ENCODE data around the gene NOVA1.

The NOVA1 gene

GRCh38 chr14:26443654-26444053 is 154.2 kb downstream of the NOVA1 start:
- Mint-ChIP-seq H3K9me3 (peaks cover 13% of the 10 kb centered on the region), H3K4me3 (no peak overlapping the region), H3K27me3 (no peaks in the 10 kb centered on the region), H3K4me1 (ENCODE audit: low read depth) (no peaks in the 10 kb centered on the region), H3K36me3 (ENCODE audit: low read depth) (no peaks in the 10 kb centered on the region), H3K27ac (no peak overlapping the region)

GRCh38 chr14:26429205-26429604 is 168.6 kb downstream of the NOVA1 start:
- H3K9me3 Mint-ChIP-seq = peaks cover 7% of the 10 kb centered on the region
- no peak overlapping the region for H3K4me3 Mint-ChIP-seq
- H3K27ac Mint-ChIP-seq = no peak overlapping the region
- no peaks in the 10 kb centered on the region for H3K27me3 Mint-ChIP-seq
- H3K4me1 Mint-ChIP-seq (ENCODE audit: low read depth) = no peaks in the 10 kb centered on the region
- no peaks in the 10 kb centered on the region for H3K36me3 Mint-ChIP-seq (ENCODE audit: low read depth)

- Mint-ChIP-seq H3K27ac (no peak overlapping the region), H3K27me3 (no peaks in the 10 kb centered on the region), H3K4me1 (ENCODE audit: low read depth) (no peaks in the 10 kb centered on the region), H3K9me3 (peaks cover 7% of the 10 kb centered on the region), H3K4me3 (no peak overlapping the region), H3K36me3 (ENCODE audit: low read depth) (no peaks in the 10 kb centered on the region)
Measured at GRCh38 chr14:26427097-26427496, 170.7 kb downstream of the NOVA1 start.

- no peaks in the 10 kb centered on the region for H3K4me1 Mint-ChIP-seq (ENCODE audit: low read depth)
- H3K4me3 Mint-ChIP-seq = no peak overlapping the region
- no peaks in the 10 kb centered on the region for H3K36me3 Mint-ChIP-seq (ENCODE audit: low read depth)
- no peak overlapping the region for H3K27ac Mint-ChIP-seq
- H3K27me3 Mint-ChIP-seq = no peaks in the 10 kb centered on the region
- no peaks in the 10 kb centered on the region for H3K9me3 Mint-ChIP-seq
Measured at GRCh38 chr14:26424537-26424936, 173.3 kb downstream of the NOVA1 start.

- Mint-ChIP-seq H3K27ac (no peak overlapping the region), H3K9me3 (peaks cover 8% of the 10 kb centered on the region), H3K36me3 (ENCODE audit: low read depth) (no peaks in the 10 kb centered on the region), H3K4me1 (ENCODE audit: low read depth) (no peaks in the 10 kb centered on the region), H3K4me3 (no peak overlapping the region), H3K27me3 (no peaks in the 10 kb centered on the region)
Measured at GRCh38 chr14:26415618-26416123, 182.2 kb downstream of the NOVA1 start.

GRCh38 chr14:26414926-26415325 is 182.9 kb downstream of the NOVA1 start:
- H3K36me3 Mint-ChIP-seq (ENCODE audit: low read depth) = no peaks in the 10 kb centered on the region
- H3K27ac Mint-ChIP-seq = no peak overlapping the region
- no peak overlapping the region for H3K4me3 Mint-ChIP-seq
- H3K27me3 Mint-ChIP-seq = no peaks in the 10 kb centered on the region
- H3K4me1 Mint-ChIP-seq (ENCODE audit: low read depth) = no peaks in the 10 kb centered on the region
- H3K9me3 Mint-ChIP-seq = peaks cover 8% of the 10 kb centered on the region

GRCh38 chr14:26414103-26414502 is 183.7 kb downstream of the NOVA1 start:
- Mint-ChIP-seq H3K36me3 (ENCODE audit: low read depth) (no peaks in the 10 kb centered on the region), H3K4me3 (no peak overlapping the region), H3K27ac (no peak overlapping the region), H3K4me1 (ENCODE audit: low read depth) (no peaks in the 10 kb centered on the region), H3K27me3 (no peaks in the 10 kb centered on the region), H3K9me3 (peaks cover 8% of the 10 kb centered on the region)

- no peaks in the 10 kb centered on the region for H3K27me3 Mint-ChIP-seq
- peaks cover 8% of the 10 kb centered on the region for H3K9me3 Mint-ChIP-seq
- H3K4me3 Mint-ChIP-seq = no peak overlapping the region
Measured at GRCh38 chr14:26412421-26412820, 185.4 kb downstream of the NOVA1 start.

GRCh38 chr14:26410189-26410685 is 187.6 kb downstream of the NOVA1 start:
- Mint-ChIP-seq H3K4me1 (ENCODE audit: low read depth) (no peaks in the 10 kb centered on the region), H3K27ac (no peak overlapping the region), H3K36me3 (ENCODE audit: low read depth) (no peaks in the 10 kb centered on the region), H3K27me3 (no peaks in the 10 kb centered on the region), H3K9me3 (no peaks in the 10 kb centered on the region), H3K4me3 (no peak overlapping the region)

More at GRCh38 chr14:26412421-26412820, 185.4 kb downstream of the NOVA1 start:
- Mint-ChIP-seq H3K4me1 (ENCODE audit: low read depth) (no peaks in the 10 kb centered on the region), H3K27ac (no peak overlapping the region), H3K36me3 (ENCODE audit: low read depth) (no peaks in the 10 kb centered on the region)

- Mint-ChIP-seq H3K9me3 (peaks cover 11% of the 10 kb centered on the region), H3K4me3 (no peak overlapping the region), H3K27ac (no peak overlapping the region), H3K4me1 (ENCODE audit: low read depth) (no peaks in the 10 kb centered on the region), H3K36me3 (ENCODE audit: low read depth) (no peaks in the 10 kb centered on the region), H3K27me3 (no peaks in the 10 kb centered on the region)
Measured at GRCh38 chr14:26404927-26405326, 192.9 kb downstream of the NOVA1 start.

- Mint-ChIP-seq H3K4me1 (ENCODE audit: low read depth) (no peaks in the 10 kb centered on the region), H3K27me3 (no peaks in the 10 kb centered on the region), H3K9me3 (peaks cover 11% of the 10 kb centered on the region), H3K27ac (no peak overlapping the region), H3K4me3 (no peak overlapping the region), H3K36me3 (ENCODE audit: low read depth) (no peaks in the 10 kb centered on the region)
Measured at GRCh38 chr14:26403760-26404159, 194.1 kb downstream of the NOVA1 start.

GRCh38 chr14:26402126-26402525 is 195.7 kb downstream of the NOVA1 start:
- Mint-ChIP-seq H3K4me3 (no peak overlapping the region), H3K27ac (no peak overlapping the region), H3K27me3 (no peaks in the 10 kb centered on the region), H3K9me3 (peaks cover 11% of the 10 kb centered on the region), H3K36me3 (ENCODE audit: low read depth) (no peaks in the 10 kb centered on the region), H3K4me1 (ENCODE audit: low read depth) (no peaks in the 10 kb centered on the region)

- Mint-ChIP-seq H3K4me1 (ENCODE audit: low read depth) (no peaks in the 10 kb centered on the region), H3K4me3 (no peak overlapping the region), H3K27ac (no peak overlapping the region), H3K9me3 (peaks cover 11% of the 10 kb centered on the region), H3K36me3 (ENCODE audit: low read depth) (no peaks in the 10 kb centered on the region), H3K27me3 (no peaks in the 10 kb centered on the region)
Measured at GRCh38 chr14:26401179-26401968, 196.5 kb downstream of the NOVA1 start.

GRCh38 chr14:26400373-26400772 is 197.5 kb downstream of the NOVA1 start:
- Mint-ChIP-seq H3K9me3 (peaks cover 14% of the 10 kb centered on the region), H3K36me3 (ENCODE audit: low read depth) (no peaks in the 10 kb centered on the region), H3K4me3 (no peak overlapping the region), H3K4me1 (ENCODE audit: low read depth) (no peaks in the 10 kb centered on the region), H3K27me3 (no peaks in the 10 kb centered on the region), H3K27ac (no peak overlapping the region)

GRCh38 chr14:26398616-26399015 is 199.2 kb downstream of the NOVA1 start:
- no peak overlapping the region for H3K4me3 Mint-ChIP-seq
- H3K9me3 Mint-ChIP-seq = peaks cover 10% of the 10 kb centered on the region
- H3K4me1 Mint-ChIP-seq (ENCODE audit: low read depth) = no peaks in the 10 kb centered on the region
- no peaks in the 10 kb centered on the region for H3K27me3 Mint-ChIP-seq
- H3K27ac Mint-ChIP-seq = no peak overlapping the region
- no peaks in the 10 kb centered on the region for H3K36me3 Mint-ChIP-seq (ENCODE audit: low read depth)

Data from stimulated activated naive CD8-positive, alpha-beta T cell treated with anti-CD3 and anti-CD28 coated beads, Interleukin-15, Interleukin-2, amounts not matched to agents 100 ng/mL and 50 ng/mL, for 24 hours (primary cell).